WERI-Rb-1 (cell line): ENCODE measurements around the gene NEO1.
A peak's percentile ranks its signal among the peaks of the same experiment; 100 is the strongest.

Source experiments
- DNase-seq: peaks from one replicate; pipeline ENCODE4 v3.0.0-alpha.2; 2020
- H3K27ac ChIP-seq: fragments of 250-450 bp; sonication (Bioruptor Pico); 2 replicates; pipeline ENCODE4 v1.5.1; 2020; ENCODE audit warnings: mild to moderate bottlenecking, moderate library complexity
- H3K27me3 ChIP-seq: fragments of 250-450 bp; sonication (Bioruptor Pico); 2 replicates; pipeline ENCODE4 v1.5.1; 2021; ENCODE audit warnings: mild to moderate bottlenecking, low read depth, moderate library complexity; ENCODE audit not compliant: insufficient read depth, severe bottlenecking
- H3K36me3 ChIP-seq: fragments of 250-450 bp; sonication (Bioruptor Pico); 2 replicates; pipeline ENCODE4 v1.5.1; 2020; ENCODE audit warnings: mild to moderate bottlenecking, moderate library complexity
- H3K4me3 ChIP-seq: 2 replicates; pipeline ENCODE4 v1.5.1; 2011; ENCODE audit warnings: low read depth, mild to moderate bottlenecking, control low read depth, low read length
- H3K9me3 ChIP-seq: fragments of 250-450 bp; sonication (Bioruptor Pico); 2 replicates; pipeline ENCODE4 v1.5.1; 2021; ENCODE audit warnings: mild to moderate bottlenecking, moderate library complexity; ENCODE audit not compliant: severe bottlenecking
- CTCF ChIP-seq: IDR thresholded peaks from 2 replicates; pipeline ENCODE4 v1.5.1; 2011; ENCODE audit warnings: low read depth, mild to moderate bottlenecking, control low read depth, inconsistent platforms, low read length

NEO1 gene

GRCh38 chr15:73048624-73049295 is 3.5 kb upstream of the NEO1 start:
- TF ChIP-seq CTCF, result no peak
- no peak for DNase-seq

GRCh38 chr15:73049564-73050215 is 2.6 kb upstream of the NEO1 start:
- Histone ChIP-seq H3K27me3 (no peaks in the 10 kb centered on the region), H3K36me3 (peaks cover 2% of the 10 kb centered on the region), H3K4me3 (no peak overlapping the region), H3K9me3 (no peaks in the 10 kb centered on the region), H3K27ac (no peak overlapping the region)
- TF ChIP-seq CTCF, result no peak
- no peak for DNase-seq

More at GRCh38 chr15:73048624-73049295, 3.5 kb upstream of the NEO1 start:
- H3K9me3 ChIP-seq, result no peaks in the 10 kb centered on the region
- H3K27ac ChIP-seq, result no peak overlapping the region
- no peaks in the 10 kb centered on the region for H3K27me3 ChIP-seq
- H3K36me3 ChIP-seq, result peaks cover 2% of the 10 kb centered on the region
- H3K4me3 ChIP-seq, result no peak overlapping the region

DNA sequence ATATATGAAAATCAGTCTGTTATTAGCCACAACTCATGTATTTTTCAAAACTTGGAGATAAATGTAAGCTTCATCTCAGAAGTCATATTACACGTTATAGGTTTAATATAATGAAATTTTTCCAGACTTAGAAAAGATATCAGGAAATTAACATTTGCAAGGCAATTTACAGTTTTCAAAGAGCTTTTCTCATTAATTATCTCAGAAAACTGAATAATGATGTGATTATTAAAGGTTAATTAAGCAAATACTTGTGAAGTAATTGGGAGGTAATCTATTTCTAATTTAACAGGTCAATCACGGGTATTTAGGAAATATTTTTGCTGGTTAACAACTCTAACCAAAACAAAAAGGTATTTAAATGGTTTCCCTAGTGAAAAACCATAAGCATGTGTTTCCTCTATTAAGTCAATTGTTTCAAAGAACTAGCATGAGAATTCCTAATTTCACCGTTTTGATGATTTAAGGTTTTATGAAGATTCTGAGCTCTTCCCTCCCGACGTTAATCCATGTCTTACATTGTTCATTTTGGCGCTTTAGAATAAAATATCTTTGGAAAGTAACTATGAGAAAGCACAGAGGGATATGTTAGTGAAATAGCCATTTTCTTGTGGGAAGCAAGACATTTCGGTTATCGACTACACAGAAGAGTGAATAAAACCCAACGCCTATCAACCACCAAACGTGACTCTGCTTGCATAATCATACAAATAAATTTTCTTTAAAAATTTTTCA is 1.5 kb upstream of the NEO1 start:
- Histone ChIP-seq H3K27me3 (no peaks in the 10 kb centered on the region), H3K27ac (peak overlapping the region; percentile 99), H3K9me3 (no peaks in the 10 kb centered on the region), H3K4me3 (peak overlapping the region; percentile 90), H3K36me3 (peaks cover 7% of the 10 kb centered on the region)
- TF ChIP-seq CTCF, result no peak
- no peak for DNase-seq

- Histone ChIP-seq H3K9me3 (no peaks in the 10 kb centered on the region), H3K27me3 (no peaks in the 10 kb centered on the region), H3K27ac (peak overlapping the region; percentile 99), H3K4me3 (peak overlapping the region; percentile 90), H3K36me3 (peaks cover 7% of the 10 kb centered on the region)
- DNase-seq, result no peak
- TF ChIP-seq CTCF, result no peak
These were observed 864 bp upstream of the NEO1 start for GRCh38 chr15:73051391-73051806.

DNA sequence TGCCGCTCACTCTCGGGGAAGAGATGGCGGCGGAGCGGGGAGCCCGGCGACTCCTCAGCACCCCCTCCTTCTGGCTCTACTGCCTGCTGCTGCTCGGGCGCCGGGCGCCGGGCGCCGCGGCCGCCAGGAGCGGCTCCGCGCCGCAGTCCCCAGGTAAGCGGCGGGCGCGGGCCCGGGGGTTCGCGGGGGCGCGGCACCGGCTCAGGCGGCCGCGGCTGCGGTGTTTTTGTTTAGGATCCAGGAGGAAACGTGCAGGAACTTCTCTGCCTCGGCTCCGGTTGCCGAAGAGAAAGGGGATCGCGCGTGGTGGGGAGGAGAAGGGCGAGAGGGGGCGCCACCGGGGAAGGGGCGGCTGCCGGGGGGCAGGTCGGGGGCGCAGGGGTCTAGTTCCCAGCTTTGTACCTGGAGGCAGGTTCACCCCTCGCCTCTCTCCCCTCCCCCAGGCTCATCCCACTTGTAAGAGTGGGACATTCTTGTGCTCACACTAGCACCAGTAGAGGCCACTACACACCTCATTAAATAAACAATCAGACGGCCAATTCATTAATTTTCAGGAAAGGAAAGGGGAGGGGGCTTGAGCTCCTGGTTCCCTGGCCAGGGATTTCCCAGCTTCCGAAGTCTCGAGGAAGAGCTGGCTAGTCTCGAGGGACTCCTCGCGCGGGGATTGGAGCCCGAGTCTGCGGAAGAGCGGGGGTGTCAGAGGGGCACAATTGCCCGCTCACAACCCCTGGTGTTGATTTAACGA is 562 bp downstream of the NEO1 start:
- H3K9me3 ChIP-seq, result no peaks in the 10 kb centered on the region
- H3K4me3 ChIP-seq, result peak overlapping the region; percentile 89
- no peaks in the 10 kb centered on the region for H3K27me3 ChIP-seq
- peak overlapping the region; percentile 92 for H3K27ac ChIP-seq
- H3K36me3 ChIP-seq, result peaks cover 7% of the 10 kb centered on the region
- peak; percentile 77 for DNase-seq
- 0 out of 2 replicates have a peak, but pooled peaks have one; percentile 10 for TF ChIP-seq CTCF
